Lower leg skin (tissue), 3 donors: ENCODE results near the gene DGKE.

Experiments used
- POLR2A ChIP-seq, 2 donors: fragments of 450-650 bp; IDR thresholded peaks; one replicate each; pipeline ENCODE4 v1.6.1; 2016 to 2017; ENCODE audit warnings: antibody characterized with exemption in 2 of 2, mild to moderate bottlenecking in 1 of 2, moderate library complexity in 1 of 2
- TF ChIP-seq, protein P1 (sequence below), 3 donors: fragments of 450-650 bp; IDR thresholded peaks; one replicate each; pipeline ENCODE4 v1.5.1; 2016; ENCODE audit warnings: antibody characterized with exemption in 3 of 3, mild to moderate bottlenecking in 3 of 3, moderate library complexity in 2 of 3

DNA sequence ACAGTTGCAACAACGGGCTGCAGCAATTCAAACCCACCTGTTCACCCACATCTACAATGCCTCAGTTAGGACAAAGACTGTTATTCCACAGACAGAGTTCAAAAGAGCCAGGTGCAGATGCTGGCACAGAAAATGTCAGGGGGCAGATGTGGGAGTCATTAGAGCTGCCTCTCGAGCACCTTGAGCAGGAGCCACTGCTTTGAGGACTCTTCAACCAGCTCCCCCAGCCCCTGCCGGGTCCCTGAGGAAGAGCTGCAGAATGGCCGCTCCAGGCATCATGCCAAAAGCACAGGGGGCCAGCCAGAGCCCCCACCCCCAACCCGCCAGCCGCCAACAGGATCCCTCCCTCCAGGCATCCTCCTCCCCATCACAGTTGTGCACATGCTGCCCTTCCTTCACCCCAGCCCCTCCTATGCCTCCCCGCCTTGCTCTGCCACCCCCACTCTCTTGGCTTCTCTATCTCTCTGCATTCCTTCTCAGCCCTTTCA lies 21.0 kb upstream of the DGKE start:
- TF ChIP-seq, protein P1, sequence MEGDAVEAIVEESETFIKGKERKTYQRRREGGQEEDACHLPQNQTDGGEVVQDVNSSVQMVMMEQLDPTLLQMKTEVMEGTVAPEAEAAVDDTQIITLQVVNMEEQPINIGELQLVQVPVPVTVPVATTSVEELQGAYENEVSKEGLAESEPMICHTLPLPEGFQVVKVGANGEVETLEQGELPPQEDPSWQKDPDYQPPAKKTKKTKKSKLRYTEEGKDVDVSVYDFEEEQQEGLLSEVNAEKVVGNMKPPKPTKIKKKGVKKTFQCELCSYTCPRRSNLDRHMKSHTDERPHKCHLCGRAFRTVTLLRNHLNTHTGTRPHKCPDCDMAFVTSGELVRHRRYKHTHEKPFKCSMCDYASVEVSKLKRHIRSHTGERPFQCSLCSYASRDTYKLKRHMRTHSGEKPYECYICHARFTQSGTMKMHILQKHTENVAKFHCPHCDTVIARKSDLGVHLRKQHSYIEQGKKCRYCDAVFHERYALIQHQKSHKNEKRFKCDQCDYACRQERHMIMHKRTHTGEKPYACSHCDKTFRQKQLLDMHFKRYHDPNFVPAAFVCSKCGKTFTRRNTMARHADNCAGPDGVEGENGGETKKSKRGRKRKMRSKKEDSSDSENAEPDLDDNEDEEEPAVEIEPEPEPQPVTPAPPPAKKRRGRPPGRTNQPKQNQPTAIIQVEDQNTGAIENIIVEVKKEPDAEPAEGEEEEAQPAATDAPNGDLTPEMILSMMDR (IDR thresholded peaks at IDR 0.05): no peak
- TF ChIP-seq POLR2A (IDR thresholded peaks at IDR 0.05): no peak
